ENCODE data around the gene CDYL. TPM values are rescaled to one million over a fixed set of nuclear protein-coding genes. Genes with fewer than 3 reads are reported as not detected.

Gene CDYL, protein sequence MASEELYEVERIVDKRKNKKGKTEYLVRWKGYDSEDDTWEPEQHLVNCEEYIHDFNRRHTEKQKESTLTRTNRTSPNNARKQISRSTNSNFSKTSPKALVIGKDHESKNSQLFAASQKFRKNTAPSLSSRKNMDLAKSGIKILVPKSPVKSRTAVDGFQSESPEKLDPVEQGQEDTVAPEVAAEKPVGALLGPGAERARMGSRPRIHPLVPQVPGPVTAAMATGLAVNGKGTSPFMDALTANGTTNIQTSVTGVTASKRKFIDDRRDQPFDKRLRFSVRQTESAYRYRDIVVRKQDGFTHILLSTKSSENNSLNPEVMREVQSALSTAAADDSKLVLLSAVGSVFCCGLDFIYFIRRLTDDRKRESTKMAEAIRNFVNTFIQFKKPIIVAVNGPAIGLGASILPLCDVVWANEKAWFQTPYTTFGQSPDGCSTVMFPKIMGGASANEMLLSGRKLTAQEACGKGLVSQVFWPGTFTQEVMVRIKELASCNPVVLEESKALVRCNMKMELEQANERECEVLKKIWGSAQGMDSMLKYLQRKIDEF
- 29.5 to 31.8 TPM (median 30.3 TPM) in 5 replicates for total RNA-seq (2022; extraction: Qiagen RNA extraction; ENCODE audit: low read depth)

GRCh38 chr6:4776131-4776492 is at the start of gene CDYL:
Gene CDYL (plus strand): TSS chr6:4776404. CDS start chr6:4776784, 380 bp downstream.

GRCh38 chr6:5003604-5004372 is 227.6 kb downstream of the CDYL start, which contains the start of gene RPP40:
Gene RPP40 (minus strand): TSS chr6:5004037. CDS start chr6:5004002, 35 bp downstream.

Other genes starting within 250 kb of the CDYL start
- gene RPP40, start 227.6 kb downstream of the CDYL start, total RNA-seq (2022; extraction: Qiagen RNA extraction; ENCODE audit: low read depth) = 19.1 to 31.6 TPM (median 25.8 TPM) in 5 replicates